CD4-positive, alpha-beta T cell treated with Interleukin-15 for 1 hour (primary cell): ENCODE data around the gene PAGE3.

Experiments used
- DNase-seq: peaks from one replicate; pipeline ENCODE4 v3.0.0-alpha.2; 2020

Gene PAGE3, protein sequence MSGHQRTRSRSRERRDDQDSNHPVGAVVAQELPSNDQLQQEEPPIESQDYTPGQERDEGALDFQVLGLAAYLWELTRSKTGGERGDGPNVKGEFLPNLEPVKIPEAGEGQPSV

DNA sequence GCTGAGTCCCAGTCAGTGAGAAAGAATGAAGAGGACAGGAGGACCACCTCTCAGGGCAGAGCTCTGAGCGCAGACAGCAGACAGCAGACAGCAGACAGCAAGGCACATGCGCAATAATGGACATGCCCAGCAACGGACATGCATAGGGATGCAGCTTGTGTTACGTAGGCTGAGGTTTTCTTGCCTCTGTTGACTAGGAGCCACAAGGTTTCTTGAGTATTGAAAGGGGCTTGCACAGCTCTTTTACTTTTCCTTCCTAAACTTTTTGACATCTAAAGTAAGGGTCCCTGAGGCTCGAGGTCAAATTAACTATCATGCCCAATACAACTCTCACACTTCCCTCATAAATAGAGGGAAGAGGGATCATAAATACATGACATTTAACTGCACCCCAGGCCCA lies at the start of gene PAGE3:
TSS of gene PAGE3 (minus strand) at position 101 of the 400 bp plus-strand sequence. CDS start 1,013 bp downstream, outside the sequence.
- no peak for DNase-seq

GRCh38 chrX:55312655-55313054 lies 47.9 kb upstream of the PAGE3 start:
- no peak for DNase-seq

DNA sequence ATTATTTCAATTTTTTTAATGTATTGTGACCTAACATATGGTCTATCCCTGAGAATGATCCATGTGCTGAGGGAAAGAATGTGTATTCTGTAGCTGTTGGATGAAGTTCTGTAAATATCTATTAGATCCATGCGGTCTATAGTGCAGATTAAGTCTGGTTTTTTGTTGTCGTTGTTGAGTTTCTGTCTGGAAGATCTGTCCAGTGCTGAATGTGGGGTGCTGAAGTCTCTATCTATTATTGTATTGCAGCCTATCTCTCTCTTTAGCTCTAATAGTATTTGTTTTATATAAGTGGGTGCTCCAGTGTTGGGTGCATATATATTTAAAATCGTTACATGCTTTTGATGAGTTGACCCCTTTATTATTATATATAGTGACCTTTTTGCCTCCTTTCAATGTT lies 26.2 kb upstream of the PAGE3 start:
- no peak for DNase-seq

GRCh38 chrX:55279832-55280231 lies 15.1 kb upstream of the PAGE3 start:
- DNase-seq: no peak

GRCh38 chrX:55260806-55261205 lies 3.9 kb downstream of the PAGE3 start:
- DNase-seq: no peak

- no peak for DNase-seq
These were observed 11.2 kb downstream of the PAGE3 start for GRCh38 chrX:55253528-55253927.

DNA sequence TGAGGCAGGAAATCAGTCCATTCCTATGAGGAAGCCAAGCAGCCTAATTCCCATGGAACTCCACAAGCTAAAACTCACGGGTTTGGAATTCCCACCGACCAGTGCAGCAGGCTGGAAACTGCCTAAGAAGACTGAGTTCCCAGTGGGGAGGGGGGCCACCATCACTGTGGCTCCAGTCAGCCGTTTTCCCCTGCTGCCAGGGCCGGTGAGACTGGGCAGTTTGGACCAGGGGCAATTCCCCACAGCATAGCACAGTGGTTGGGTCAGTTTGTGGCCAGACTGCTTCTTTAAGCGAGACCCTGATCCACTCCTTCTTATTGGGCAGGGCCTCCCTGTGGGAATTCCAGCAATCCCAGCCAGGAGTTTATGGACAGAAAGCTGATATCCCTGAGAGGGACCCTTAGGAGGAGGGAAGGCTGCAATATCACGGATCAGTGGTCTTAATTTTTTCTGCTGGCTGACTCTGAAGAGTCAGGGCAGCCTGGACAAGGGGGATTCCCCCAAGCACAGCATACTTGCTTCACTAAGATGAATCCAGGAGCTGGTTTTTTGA lies 23.9 kb downstream of the PAGE3 start:
- no peak for DNase-seq

- no peak for DNase-seq
These were observed 44.5 kb downstream of the PAGE3 start, which contains the start of gene PAGE5 for GRCh38 chrX:55220119-55220794. PAGE5 (plus strand) TSS chrX:55220346; CDS start chrX:55221383, 1,037 bp downstream.

GRCh38 chrX:55213381-55213780 lies 51.3 kb downstream of the PAGE3 start:
- DNase-seq: no peak

GRCh38 chrX:55210931-55211677 lies 53.6 kb downstream of the PAGE3 start:
- DNase-seq: no peak
